HG03460 (cell line): Measurements from ENCODE around the gene PRPF6.
A peak's percentile ranks its signal among the peaks of the same experiment; 100 is the strongest.
"Not testable (repeated sequence)": the region's sequence is repeated elsewhere in the genome, so short reads cannot be mapped to it uniquely, and the experiment has no call there.

Source experiments
- ATAC-seq: cut with Tn5 transposase; IDR thresholded peaks from one replicate; pipeline ENCODE4 v1.9.1; 2021; ENCODE audit not compliant: unreplicated experiment

Gene PRPF6

GRCh38 chr20:63972312-63973159 is 8.4 kb upstream of the PRPF6 start:
- no peak for ATAC-seq

GRCh38 chr20:63973160-63973479 is 7.8 kb upstream of the PRPF6 start:
- ATAC-seq = no peak

GRCh38 chr20:63973636-63974401 is 7.1 kb upstream of the PRPF6 start:
- no peak for ATAC-seq

GRCh38 chr20:63974402-63975200 is 6.3 kb upstream of the PRPF6 start:
- no peak for ATAC-seq

- not testable (repeated sequence) for ATAC-seq
Observed at GRCh38 chr20:63976511-63976910, 4.4 kb upstream of the PRPF6 start.

GRCh38 chr20:63976980-63977738 is 3.8 kb upstream of the PRPF6 start:
- ATAC-seq = no peak

- no peak for ATAC-seq
Observed at GRCh38 chr20:63977739-63978276, 3.1 kb upstream of the PRPF6 start.

- ATAC-seq = no peak
Observed at GRCh38 chr20:63978319-63979228, 2.4 kb upstream of the PRPF6 start.

GRCh38 chr20:63979229-63979556 is 1.7 kb upstream of the PRPF6 start:
- no peak for ATAC-seq

- peak; percentile 38 for ATAC-seq
Observed at GRCh38 chr20:63979557-63980316, 1.2 kb upstream of the PRPF6 start, which contains the start of gene SAMD10. SAMD10 (minus strand) TSS chr20:63979642; CDS start chr20:63979467, 175 bp downstream.

GRCh38 chr20:63980317-63980805 is 571 bp upstream of the PRPF6 start:
- ATAC-seq = peak; percentile 9

- ATAC-seq = no peak
Observed at GRCh38 chr20:63982937-63983336, 2.0 kb downstream of the PRPF6 start.

- ATAC-seq = no peak
Observed at GRCh38 chr20:64000906-64001305, 20.0 kb downstream of the PRPF6 start.

- ATAC-seq = no peak
Observed at GRCh38 chr20:64001607-64002011, 20.7 kb downstream of the PRPF6 start.

- no peak for ATAC-seq
Observed at GRCh38 chr20:64003960-64004725, 23.2 kb downstream of the PRPF6 start.

GRCh38 chr20:64005394-64005793 is 24.5 kb downstream of the PRPF6 start:
- ATAC-seq = no peak

- no peak for ATAC-seq
Observed at GRCh38 chr20:64006490-64006889, 25.6 kb downstream of the PRPF6 start.

- no peak for ATAC-seq
Observed at GRCh38 chr20:64006902-64007301, 26.0 kb downstream of the PRPF6 start.
